HCT116 (cell line): ENCODE data around the gene NOXA1. TPM values are rescaled to one million over a fixed set of nuclear protein-coding genes. Genes with fewer than 3 reads are reported as not detected.
A peak's percentile ranks its signal among the peaks of the same experiment; 100 is the strongest.

Experiments
- ATAC-seq: fragments of 200-7000 bp; cut with Tn5 transposase; 2 replicates; pipeline ENCODE4 v1.9.1; 2020; ENCODE audit warnings: mild to moderate bottlenecking, moderate library complexity
- BruUV-seq: library from RNA; stranded (reverse); fragments of 400-500 nt; replicated peaks from 2 replicates; lab custom pipeline; 2021; lab: Mats Ljungman, UMichigan
- CTCF ChIA-PET: fragments of 300-600 bp; sonication (Branson Sonifier 250); formaldehyde crosslinking; loops from one replicate; lab custom pipeline; 2021; ENCODE audit warnings: antibody characterized with exemption; lab: Charles Lee
- POLR2A ChIA-PET: fragments of 300-600, 350-600 bp; sonication (Branson Sonifier 250); formaldehyde crosslinking; loops from one replicate; lab custom pipeline; 2021; ENCODE audit warnings: antibody characterized with exemption; lab: Charles Lee
- RAD21 ChIA-PET, 2 experiments: fragments of 300-600 bp; sonication (Branson Sonifier 250); formaldehyde crosslinking; loops; one replicate each; lab custom pipeline; 2023; ENCODE audit warnings: low total read pairs in 2 of 2; ENCODE audit not compliant: uncharacterized antibody in 2 of 2, unreplicated experiment in 2 of 2, low non-redundant PET in 1 of 2; lab: Charles Lee
- DNase-seq: peaks from one replicate; pipeline ENCODE4 v3.0.0-alpha.2; 2010; ENCODE audit warnings: low read depth, low spot score
- H2AFZ ChIP-seq: fragments of 200-600 bp; shearing (Covaris generic), sonication (generic); 2 replicates; pipeline ENCODE4 v1.6.1; 2017; ENCODE audit warnings: low read depth, mixed run types, mixed read lengths, antibody characterized with exemption, low read length; ENCODE audit not compliant: poor library complexity, severe bottlenecking
- H3K27ac ChIP-seq: 2 replicates; pipeline ENCODE4 v1.5.1; 2012; ENCODE audit warnings: low read depth, low read length
- H3K27me3 ChIP-seq: fragments of 200-600 bp; sonication (generic); 2 replicates; pipeline ENCODE4 v1.6.1; 2016; ENCODE audit warnings: mixed run types, low read length, mixed read lengths; ENCODE audit not compliant: insufficient read depth
- H3K36me3 ChIP-seq, 2 experiments: fragments of 200-500 bp in 1 of 2; fragments of 200-600 bp in 1 of 2; sonication (Bioruptor generic) in 1 of 2; sonication (generic) in 1 of 2; 2 replicates each; pipeline versions ENCODE4 v1.5.1 to v1.6.1; 2014 to 2016; ENCODE audit warnings: low read length in 2 of 2, inconsistent platforms in 1 of 2, mixed read lengths in 1 of 2, mixed run types in 1 of 2; ENCODE audit not compliant: insufficient read depth in 2 of 2, control insufficient read depth in 1 of 2
- H3K4me1 ChIP-seq, 2 experiments: fragments of 200-600 bp in 1 of 2; sonication (generic) in 1 of 2; 2 replicates each; pipeline versions ENCODE4 v1.5.1 to v1.6.1; 2012 to 2017; ENCODE audit warnings: low read length in 2 of 2, inconsistent platforms in 1 of 2, mild to moderate bottlenecking in 1 of 2, mixed read lengths in 1 of 2, mixed run types in 1 of 2, moderate library complexity in 1 of 2; ENCODE audit not compliant: insufficient read depth in 2 of 2, control insufficient read depth in 1 of 2
- H3K4me2 ChIP-seq: fragments of 200-600 bp; sonication (generic); 2 replicates; pipeline ENCODE4 v1.6.1; 2017; ENCODE audit warnings: mixed run types, low read length, mixed read lengths
- H3K4me3 ChIP-seq, 2 experiments: fragments of 200-600 bp in 1 of 2; sonication (generic) in 1 of 2; replicated peaks in 1 of 2; 2 replicates each; pipeline ENCODE4 v1.5.1; 2011 to 2016; ENCODE audit warnings: low read length in 2 of 2, control low read depth in 1 of 2, low read depth in 1 of 2, mild to moderate bottlenecking in 1 of 2, mixed read lengths in 1 of 2, mixed run types in 1 of 2
- H3K79me2 ChIP-seq: fragments of 200-600 bp; sonication (generic); 2 replicates; pipeline ENCODE4 v1.6.1; 2017; ENCODE audit warnings: mild to moderate bottlenecking, mixed run types, low read length, moderate library complexity, mixed read lengths; ENCODE audit not compliant: insufficient read depth
- H3K9ac ChIP-seq: fragments of 200-600 bp; sonication (generic); 2 replicates; pipeline ENCODE4 v1.6.1; 2016; ENCODE audit warnings: low read length, mixed read lengths
- H3K9me2 ChIP-seq: fragments of 200-600 bp; sonication (generic), shearing (Covaris generic); 2 replicates; pipeline ENCODE4 v1.6.1; 2017; ENCODE audit warnings: mixed run types, mild to moderate bottlenecking, moderate library complexity; ENCODE audit not compliant: insufficient read depth
- H3K9me3 ChIP-seq, 2 experiments: fragments of 200-500 bp in 1 of 2; fragments of 200-600 bp in 1 of 2; sonication (Bioruptor generic) in 1 of 2; sonication (generic) in 1 of 2; 2 replicates each; pipeline ENCODE4 v1.6.1; 2014 to 2017; ENCODE audit warnings: low read length in 2 of 2, mixed read lengths in 2 of 2, inconsistent platforms in 1 of 2, low read depth in 1 of 2, mild to moderate bottlenecking in 1 of 2, mixed run types in 1 of 2, moderate library complexity in 1 of 2; ENCODE audit not compliant: control insufficient read depth in 1 of 2, insufficient read depth in 1 of 2
- H4K20me1 ChIP-seq: fragments of 200-600 bp; sonication (generic), shearing (Covaris generic); 2 replicates; pipeline ENCODE4 v1.6.1; 2017; ENCODE audit warnings: mixed run types, mild to moderate bottlenecking, moderate library complexity; ENCODE audit not compliant: insufficient read depth
- CBX3 ChIP-seq: IDR thresholded peaks from 2 replicates; pipeline ENCODE4 v1.6.1; 2012; ENCODE audit warnings: low read depth
- EZH2 ChIP-seq: fragments of 200-600 bp; sonication (generic); IDR thresholded peaks from 2 replicates; pipeline ENCODE4 v1.6.1; 2017; ENCODE audit warnings: antibody characterized with exemption, mixed run types
- POLR2A ChIP-seq: IDR thresholded peaks from 2 replicates; pipeline ENCODE4 v1.7.0; 2011; ENCODE audit warnings: borderline replicate concordance; ENCODE audit not compliant: insufficient read depth, insufficient read length; ENCODE audit errors: extremely low read depth
- intact Hi-C: fragments of 100-400 bp; cut with micrococcal nuclease; formaldehyde crosslinking; loops from 2 replicates; pipeline ENCODE4 v1.10.0; 2022
- microRNA-seq: library from miRNA; unstranded; fragments of <30 nt; microRNA quantifications from one replicate; pipeline ENCODE4, GENCODE V29; 2016; ENCODE audit warnings: borderline number of aligned reads
- total RNA-seq: library from RNA; stranded (reverse); gene quantifications from one replicate; pipeline ENCODE4 v1.2.1, GENCODE V29; 2021; ENCODE audit not compliant: unreplicated experiment
- TF ChIP-seq, protein P1 (sequence below): IDR thresholded peaks from 2 replicates; pipeline ENCODE4 v1.6.1; 2012

NOXA1 gene
- total RNA-seq, 1 experiment from 2014 or later, result 13.2 TPM

GRCh38 chr9:137482094-137482781 lies 59.0 kb downstream of the NOXA1 start:
- no peak overlapping the region for H2AFZ ChIP-seq
- no peaks in the 10 kb centered on the region for H3K36me3 ChIP-seq
- H3K9ac ChIP-seq, result no peak overlapping the region
- H3K9me2 ChIP-seq, result no peaks in the 10 kb centered on the region
- RAD21 ChIA-PET, result no interaction called here
- no peak overlapping the region for H3K27ac ChIP-seq
- H3K4me2 ChIP-seq, result no peak overlapping the region
- POLR2A ChIA-PET, result no interaction called here
- H3K9me3 ChIP-seq, result no peaks in the 10 kb centered on the region
- H3K4me3 ChIP-seq, result no peak overlapping the region
- H3K79me2 ChIP-seq, result no peaks in the 10 kb centered on the region
- CTCF ChIA-PET, result no interaction called here
- no peaks in the 10 kb centered on the region for H4K20me1 ChIP-seq
- no peak for ATAC-seq
- intact Hi-C loops, result no loop called here
- H3K27me3 ChIP-seq, result no peaks in the 10 kb centered on the region
- no peak for DNase-seq
- TF ChIP-seq EZH2, result no peak
- TF ChIP-seq, protein P1, sequence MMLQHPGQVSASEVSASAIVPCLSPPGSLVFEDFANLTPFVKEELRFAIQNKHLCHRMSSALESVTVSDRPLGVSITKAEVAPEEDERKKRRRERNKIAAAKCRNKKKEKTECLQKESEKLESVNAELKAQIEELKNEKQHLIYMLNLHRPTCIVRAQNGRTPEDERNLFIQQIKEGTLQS, result no peak
- no peak for TF ChIP-seq POLR2A
- TF ChIP-seq CBX3, result no peak
- no TSS peak for BruUV-seq
- H3K4me1 ChIP-seq, result peaks cover 0 to 6% of the 10 kb centered on the region in 2 experiments; a peak in 1 of 4 replicates

Small RNA genes within 50 kb of the gene (microRNA-seq; reads per million reads assigned to microRNA genes)
- gene MIR7114, result 5.2 reads per million, percentile 11 among the genes with 10 or more reads in this experiment

Other genes starting within 250 kb of the NOXA1 start
- 75.5 TPM for gene ANAPC2, start 234.8 kb upstream of the NOXA1 start, total RNA-seq
- 84.7 TPM for gene SSNA1, start 234.7 kb upstream of the NOXA1 start, total RNA-seq
- gene TPRN, start 222.7 kb upstream of the NOXA1 start, total RNA-seq, result 24.9 TPM
- 45.0 TPM for gene TMEM203, start 217.7 kb upstream of the NOXA1 start, total RNA-seq
- gene NDOR1, start 217.7 kb upstream of the NOXA1 start, total RNA-seq, result 28.4 TPM
- gene RNF208, start 201.2 kb upstream of the NOXA1 start, total RNA-seq, result 26.1 TPM
- 4.3 TPM for gene CYSRT1, start 198.2 kb upstream of the NOXA1 start, total RNA-seq
- 0.30 TPM for gene RNF224, start 195.9 kb upstream of the NOXA1 start, total RNA-seq
- 0.15 TPM for gene SLC34A3, start 192.5 kb upstream of the NOXA1 start, total RNA-seq
- 502 TPM for gene TUBB4B, start 182.1 kb upstream of the NOXA1 start, total RNA-seq
- gene STPG3, start 172.1 kb upstream of the NOXA1 start, total RNA-seq, result not detected
- gene NELFB, start 168.1 kb upstream of the NOXA1 start, total RNA-seq, result 86.4 TPM
- gene TOR4A, start 145.7 kb upstream of the NOXA1 start, total RNA-seq, result 34.0 TPM
- gene NRARP, start 121.1 kb upstream of the NOXA1 start, total RNA-seq, result 22.2 TPM
- gene EXD3, start 231 bp upstream of the NOXA1 start, total RNA-seq, result 25.4 TPM
- 1.7 TPM for gene ENTPD8, start 18.0 kb downstream of the NOXA1 start, total RNA-seq
- gene NSMF, start 35.9 kb downstream of the NOXA1 start, total RNA-seq, result 81.9 TPM
- gene PNPLA7, start 127.0 kb downstream of the NOXA1 start, total RNA-seq, result 1.8 TPM
- gene MRPL41, start 128.5 kb downstream of the NOXA1 start, total RNA-seq, result 69.5 TPM
- gene DPH7, start 155.5 kb downstream of the NOXA1 start, total RNA-seq, result 54.4 TPM
- 57.4 TPM for gene ZMYND19, start 167.1 kb downstream of the NOXA1 start, total RNA-seq
- 82.8 TPM for gene ARRDC1, start 182.3 kb downstream of the NOXA1 start, total RNA-seq
- 86.1 TPM for gene EHMT1, start 195.6 kb downstream of the NOXA1 start, total RNA-seq